ENCODE results near the gene OSGEPL1.

Gene OSGEPL1

DNA sequence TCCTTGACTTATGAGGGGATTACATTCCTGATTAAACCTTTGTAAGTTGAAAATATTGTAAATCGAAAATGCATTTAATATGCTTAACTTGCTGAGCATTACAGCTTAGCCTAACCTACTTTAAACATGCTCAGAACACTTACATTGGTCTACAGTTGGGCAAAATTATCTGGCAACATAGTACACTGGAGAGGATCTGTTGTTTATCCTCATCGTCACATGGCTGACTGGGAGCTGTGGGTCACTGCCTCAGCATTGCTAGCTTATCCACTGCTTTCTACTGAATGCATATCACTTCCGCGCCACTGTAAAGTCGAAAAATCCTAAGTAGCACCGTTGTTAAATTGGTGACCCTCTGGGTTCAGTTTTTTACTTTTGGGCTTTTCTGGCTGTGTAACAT lies 35.3 kb upstream of the OSGEPL1 start:
- no peak for TF ChIP-seq CTCF (IDR thresholded peaks at IDR 0.05; ENCODE audit: borderline replicate concordance, insufficient read depth, low read depth, low read length)
- H3K4me3 ChIP-seq (ENCODE audit: low read depth, low read length): no peak overlapping the region

DNA sequence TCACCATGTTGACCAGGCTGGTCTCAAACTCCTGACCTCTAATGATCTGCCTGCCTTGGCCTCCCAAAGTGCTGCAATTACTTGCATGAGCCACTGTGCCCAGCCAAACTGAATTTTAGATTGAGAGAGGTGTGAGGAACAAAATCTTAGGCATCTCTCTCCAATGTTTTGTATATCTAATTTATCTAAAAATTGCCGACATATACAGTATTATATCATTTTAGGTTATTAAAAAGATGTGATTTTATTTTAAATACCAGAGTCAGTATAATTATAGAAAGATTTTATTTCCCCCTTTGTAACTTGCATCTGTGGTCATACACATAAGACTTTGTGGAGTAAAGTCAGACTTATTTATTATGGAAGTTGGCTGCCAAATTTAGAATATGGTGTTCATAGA lies 31.7 kb upstream of the OSGEPL1 start:
- TF ChIP-seq CTCF (IDR thresholded peaks at IDR 0.05; ENCODE audit: borderline replicate concordance, insufficient read depth, low read depth, low read length): no peak
- H3K4me3 ChIP-seq (ENCODE audit: low read depth, low read length): no peak overlapping the region

- no peak for TF ChIP-seq CTCF (IDR thresholded peaks at IDR 0.05; ENCODE audit: borderline replicate concordance, insufficient read depth, low read depth, low read length)
- H3K4me3 ChIP-seq (ENCODE audit: low read depth, low read length): no peak overlapping the region
Observed at GRCh38 chr2:189791338-189792042, 28.9 kb upstream of the OSGEPL1 start.

DNA sequence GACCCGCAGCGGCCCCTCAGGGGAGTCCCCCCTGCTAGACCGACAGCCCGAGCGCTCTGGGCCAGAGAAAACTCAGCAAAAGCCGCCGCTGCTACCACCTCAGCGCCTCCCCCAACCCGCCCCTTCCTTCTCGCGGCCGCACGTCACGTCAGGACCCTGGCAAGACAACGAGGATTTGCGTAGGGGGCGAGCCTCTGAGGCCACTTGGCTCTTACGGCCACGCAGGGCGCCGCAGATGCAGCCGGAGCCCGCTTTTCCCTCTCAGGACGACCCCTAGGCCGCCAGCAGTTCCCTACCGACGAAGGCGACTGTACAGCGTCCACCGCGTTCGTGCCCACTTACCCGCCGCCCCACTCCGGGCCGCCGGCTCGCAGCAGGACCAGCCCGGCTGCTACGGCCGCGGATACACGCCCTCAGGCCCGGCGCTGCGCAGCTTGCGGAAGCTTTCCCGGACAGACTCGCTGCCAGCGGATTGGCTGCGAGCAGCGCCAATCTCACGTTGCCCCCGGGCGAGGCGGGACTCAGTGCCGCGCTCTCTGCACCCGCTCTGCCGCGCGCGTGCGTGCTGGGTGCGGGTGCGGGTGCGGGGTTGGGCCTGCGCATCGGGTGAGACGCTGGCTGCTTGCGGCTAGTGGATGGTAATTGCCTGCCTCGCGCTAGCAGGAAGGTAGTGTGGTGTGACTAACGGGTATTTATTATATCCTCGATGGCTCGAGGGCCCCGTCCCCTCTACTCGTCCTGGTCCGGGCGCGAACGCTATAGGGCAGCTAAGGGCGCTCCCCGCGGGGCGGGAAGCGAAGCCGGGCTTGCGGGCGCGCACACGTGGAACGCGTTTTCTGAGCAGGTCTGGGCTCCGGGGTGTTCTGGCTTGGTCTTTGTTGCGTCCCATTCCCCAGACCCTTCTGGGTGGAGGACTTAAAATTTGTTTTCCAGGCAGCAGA lies 21.6 kb upstream of the OSGEPL1 start, which contains the start of the genes ORMDL1 and PMS1:
Gene ORMDL1, minus strand, starts transcription at position 413 of the 941 bp plus-strand sequence. CDS start 1,744 bp downstream, outside the sequence.
Gene PMS1, plus strand, starts transcription at position 524 of the 941 bp plus-strand sequence. CDS start 7,360 bp downstream, outside the sequence.
- TF ChIP-seq CTCF (IDR thresholded peaks at IDR 0.05; ENCODE audit: borderline replicate concordance, insufficient read depth, low read depth, low read length): no peak

GRCh38 chr2:189783451-189783926 lies 20.9 kb upstream of the OSGEPL1 start:
- no peak for TF ChIP-seq CTCF (IDR thresholded peaks at IDR 0.05; ENCODE audit: borderline replicate concordance, insufficient read depth, low read depth, low read length)
- H3K4me3 ChIP-seq (ENCODE audit: low read depth, low read length): peak overlapping the region; percentile 87

More for the DNA sequence above, 21.6 kb upstream of the OSGEPL1 start, which contains the start of the genes ORMDL1 and PMS1:
- H3K4me3 ChIP-seq (ENCODE audit: low read depth, low read length): peak within 1 kb of the TSS; percentile 87

GRCh38 chr2:189782221-189782671 lies 19.7 kb upstream of the OSGEPL1 start:
- H3K4me3 ChIP-seq (ENCODE audit: low read depth, low read length): peak overlapping the region; percentile 1
- no peak for TF ChIP-seq CTCF (IDR thresholded peaks at IDR 0.05; ENCODE audit: borderline replicate concordance, insufficient read depth, low read depth, low read length)
